NCI-H2107 treated with DMSO at 0.1 percent for 48 hours (cell line): ENCODE measurements around the gene BPGM.

Source experiments
- DNase-seq: peaks from one replicate; lab custom pipeline; 2025; ENCODE audit not compliant: unreplicated experiment; lab: John Stamatoyannopoulos, UW

BPGM gene

DNA sequence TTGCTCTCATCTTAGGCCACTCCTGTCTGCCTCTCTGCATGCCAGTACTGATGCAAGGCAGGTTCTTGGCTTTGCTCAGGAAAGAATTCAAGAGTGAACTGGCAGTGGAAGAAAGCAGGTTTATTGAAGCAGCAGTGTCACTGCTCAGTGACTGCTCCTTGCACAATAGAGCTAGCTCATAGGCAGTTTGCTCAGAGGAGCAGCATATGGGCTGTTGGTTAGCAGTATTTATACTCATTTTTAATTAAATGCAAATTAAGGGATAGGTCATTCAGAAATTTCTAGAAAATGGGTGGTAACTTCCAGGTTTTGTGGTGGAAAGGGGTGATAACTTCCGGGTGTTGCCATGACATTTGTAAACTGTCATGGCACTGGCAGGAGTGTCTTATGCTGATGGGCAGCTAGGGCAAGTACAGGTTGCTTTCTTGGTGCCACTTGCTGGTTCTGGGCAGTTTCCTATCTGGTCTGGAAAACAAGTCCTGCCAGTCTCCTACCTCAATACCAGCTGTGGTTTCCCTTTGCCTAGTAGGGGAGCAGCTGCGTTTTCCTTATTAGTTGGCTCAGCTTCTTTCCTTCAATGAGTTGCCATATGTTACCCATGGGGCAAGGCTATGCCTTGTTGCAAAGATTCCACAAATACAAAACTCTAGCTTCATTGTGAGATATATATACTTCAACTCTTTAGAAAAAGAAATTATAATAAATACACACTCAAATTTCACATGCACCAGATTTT is 68.0 kb downstream of the BPGM start:
- no peak for DNase-seq

DNA sequence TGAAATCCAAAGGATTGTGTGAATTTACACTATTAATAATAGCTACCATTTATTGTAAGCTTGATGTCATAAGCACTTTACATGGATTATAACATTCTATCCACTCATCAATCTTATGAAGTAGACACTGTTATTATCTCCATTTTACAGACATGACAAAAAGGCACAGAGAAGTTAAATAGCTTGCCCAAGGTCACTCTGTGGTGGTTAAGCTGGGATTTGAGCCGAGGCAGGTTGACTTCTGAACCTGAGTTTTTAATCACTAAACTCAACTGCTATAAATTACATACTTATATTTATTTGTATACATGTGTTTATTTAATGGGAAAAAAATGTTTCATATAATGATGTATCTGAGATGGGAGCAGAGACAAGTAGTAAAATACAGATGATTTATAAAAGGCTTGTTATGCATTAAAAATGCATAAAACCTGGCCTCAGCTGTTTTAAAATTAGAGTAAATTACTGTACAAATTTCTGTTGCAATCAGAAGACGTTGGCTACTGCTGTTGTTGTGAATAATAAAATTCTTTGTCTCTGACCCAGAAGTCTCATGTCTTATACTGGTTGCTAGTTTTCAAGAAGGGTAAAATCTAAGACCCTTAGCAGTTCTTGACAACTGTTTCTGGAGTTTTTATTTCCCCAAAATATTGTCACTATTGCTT is 71.7 kb downstream of the BPGM start:
- no peak for DNase-seq

DNA sequence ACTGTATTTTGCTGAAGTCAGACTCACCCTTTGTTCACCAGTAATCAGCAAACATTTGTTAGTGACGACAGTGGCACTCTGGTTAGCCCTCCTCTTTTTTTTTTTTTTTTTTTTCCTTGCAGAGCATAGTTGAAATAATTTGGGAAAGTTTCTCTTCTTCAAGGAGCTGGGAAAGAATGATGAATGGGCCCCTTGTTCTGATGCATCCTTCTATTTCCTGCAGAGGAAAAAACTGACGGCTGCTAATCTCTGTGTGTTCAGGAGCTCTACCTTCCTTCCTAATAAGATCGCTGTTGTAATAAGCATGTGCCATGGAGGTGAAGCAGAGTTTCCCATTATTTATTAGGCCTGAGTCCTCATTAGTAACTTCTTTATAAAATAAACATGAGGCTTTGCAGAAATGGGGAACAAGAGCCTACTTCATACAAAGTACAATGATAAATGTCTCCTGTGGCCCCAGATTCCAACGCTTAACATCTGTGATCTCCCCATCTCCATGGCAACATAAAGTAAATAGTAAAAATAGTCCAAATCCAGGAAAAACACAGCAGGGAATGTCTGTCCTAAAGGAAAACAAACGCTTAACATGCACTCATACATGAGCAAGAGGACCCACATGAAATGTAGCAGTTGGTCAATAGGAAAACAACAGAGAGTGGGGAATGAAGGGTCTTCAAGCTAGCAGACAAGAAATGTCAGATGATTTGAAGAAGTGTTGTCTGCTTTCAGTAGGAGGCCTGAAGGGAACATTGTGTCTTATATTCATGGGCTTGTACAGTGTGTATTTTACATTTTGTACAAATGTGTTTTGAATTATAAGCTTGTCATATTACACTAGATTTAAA is 73.7 kb downstream of the BPGM start:
- no peak for DNase-seq

DNA sequence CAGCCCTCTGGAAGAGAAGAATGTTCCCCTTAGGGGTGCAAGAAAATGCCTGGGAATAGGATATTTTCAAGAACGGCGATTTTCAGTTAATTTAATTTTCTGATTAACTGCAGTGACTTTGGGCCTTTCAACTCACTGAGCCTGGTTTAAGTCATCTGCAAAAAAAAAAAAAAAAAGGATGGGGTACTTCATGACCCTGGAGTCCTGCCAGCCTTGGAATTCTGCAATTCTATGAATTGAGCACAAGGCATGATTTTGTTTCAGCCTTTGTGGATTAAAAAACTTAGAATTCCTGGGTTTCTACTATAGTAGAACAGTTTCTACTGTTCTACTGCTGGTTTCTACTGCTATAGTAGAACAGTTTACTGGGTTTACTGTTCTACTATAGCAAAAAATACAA is 74.5 kb downstream of the BPGM start:
- no peak for DNase-seq

DNA sequence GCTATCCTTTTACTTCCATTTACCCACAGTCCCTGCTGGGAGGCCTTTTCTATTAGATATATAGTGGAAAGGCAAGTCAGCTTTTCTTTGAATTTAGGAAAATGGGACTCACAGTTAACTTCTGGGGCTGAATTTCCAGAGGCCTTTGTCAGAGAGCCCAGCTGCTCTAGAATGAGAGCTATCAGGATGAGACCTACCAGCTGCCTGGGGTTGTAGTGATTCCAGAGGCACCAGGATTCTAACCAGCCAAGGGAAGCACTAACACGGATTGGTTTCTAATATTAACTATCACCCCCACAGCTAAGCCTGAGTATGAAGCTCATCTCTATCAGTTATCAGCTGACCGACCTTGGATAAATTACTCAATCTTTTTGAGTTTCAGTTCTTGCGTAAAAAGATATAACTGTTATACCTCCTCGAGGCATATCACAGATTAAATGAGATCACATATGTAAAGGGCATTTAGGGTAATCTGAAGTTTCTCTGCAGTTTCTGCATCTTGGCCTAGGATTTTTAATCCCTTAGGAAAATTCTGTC is 76.2 kb downstream of the BPGM start:
- no peak for DNase-seq

DNA sequence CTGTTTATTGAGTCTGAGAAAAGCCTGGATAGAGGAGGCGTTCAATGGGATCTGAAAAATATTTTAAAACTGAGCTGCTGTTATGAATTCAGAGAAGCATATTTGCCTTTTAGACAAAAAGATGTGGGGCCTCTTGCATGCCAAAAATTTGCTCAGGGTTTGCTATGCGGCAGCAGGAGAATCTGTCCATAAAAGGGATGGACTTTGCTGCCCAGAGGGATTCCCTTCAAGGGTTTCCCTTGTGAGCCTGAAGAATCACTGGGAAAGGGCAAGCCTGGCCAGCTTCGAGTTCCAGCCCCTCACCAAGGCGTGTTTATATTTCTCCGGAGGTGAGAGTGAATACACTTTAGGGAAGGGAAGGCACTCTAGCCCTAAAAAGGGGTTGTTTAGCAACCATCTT is 77.2 kb downstream of the BPGM start:
- no peak for DNase-seq

DNA sequence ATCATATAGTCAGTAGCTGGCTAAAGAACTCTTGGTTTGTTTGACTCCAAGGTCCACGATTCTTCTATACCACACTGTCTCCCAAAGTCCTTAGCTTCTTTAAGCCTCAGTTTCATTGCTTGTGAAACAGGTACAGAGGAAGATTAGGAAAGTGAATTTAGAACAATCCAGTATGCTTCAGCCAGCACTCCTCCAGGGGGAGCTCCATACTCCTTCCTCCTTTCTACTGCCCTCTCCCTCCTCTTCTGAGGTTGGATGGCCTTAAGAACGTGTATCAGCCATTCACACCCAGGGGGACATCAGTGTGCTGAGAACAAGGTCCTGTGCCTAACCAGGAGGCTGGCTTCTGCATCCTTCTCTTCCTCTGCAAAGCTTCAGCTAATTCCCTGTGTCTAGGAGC is 78.0 kb downstream of the BPGM start:
- DNase-seq = no peak

DNA sequence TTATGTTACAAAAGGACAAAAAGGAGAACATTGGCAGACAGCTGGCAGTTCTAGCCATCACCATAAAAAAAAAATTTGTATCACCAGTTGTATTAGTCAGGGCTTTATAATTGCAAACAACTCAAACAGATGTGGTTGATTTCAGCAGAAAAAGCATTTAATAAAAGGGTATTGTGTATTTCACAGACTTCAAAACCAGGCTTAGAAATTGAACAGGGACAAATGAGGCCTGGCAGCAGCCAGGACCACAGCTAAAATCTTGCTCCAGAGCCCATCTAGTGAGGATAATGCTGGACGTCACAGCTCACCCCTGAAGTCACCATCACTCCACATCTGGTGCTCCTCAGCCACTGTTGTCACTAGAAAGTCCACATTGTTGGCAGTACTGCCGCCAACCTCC is 79.9 kb downstream of the BPGM start:
- no peak for DNase-seq

DNA sequence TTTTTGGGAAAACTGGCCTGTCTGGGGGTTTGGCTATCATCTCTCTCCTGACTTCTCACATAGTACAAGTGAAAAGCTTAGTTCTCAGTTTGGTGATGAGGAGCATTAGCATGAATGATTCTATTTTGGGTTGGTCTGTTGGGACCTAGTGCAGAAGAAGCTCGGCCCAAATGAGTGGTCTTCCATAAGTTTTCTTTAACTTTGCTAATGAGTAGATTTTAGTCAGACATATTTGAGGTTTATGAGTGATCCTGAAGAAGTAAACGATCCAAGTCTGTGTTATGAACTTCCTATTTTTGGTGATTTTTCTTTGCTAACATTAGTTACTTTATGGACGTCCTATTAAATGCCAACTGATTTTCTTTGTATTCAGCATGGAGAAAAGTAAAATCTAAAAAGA is 81.1 kb downstream of the BPGM start:
- no peak for DNase-seq
